Measurements from ENCODE around the gene DNAH12.

The DNAH12 gene

GRCh38 chr3:57544181-57545125 lies at the start of gene DNAH12:
Gene DNAH12 (minus strand): TSS chr3:57544344. CDS start chr3:57542870, 1,474 bp downstream.
- peak within 1 kb of the TSS in 3 of 7 experiments; percentile 3 to 11 (median 4) for H3K4me3 ChIP-seq
- peak within 1 kb of the TSS in 2 of 21 experiments; percentile 34 to 39 for H3K27ac ChIP-seq

- H3K27ac ChIP-seq: no peak overlapping the region
- no peak overlapping the region for H3K4me3 ChIP-seq
Observed at GRCh38 chr3:57592306-57592705, 48.2 kb upstream of the DNAH12 start.

- no peak overlapping the region for H3K4me3 ChIP-seq
- no peak overlapping the region for H3K27ac ChIP-seq
Observed at GRCh38 chr3:57587905-57588304, 43.8 kb upstream of the DNAH12 start.

- H3K4me3 ChIP-seq: no peak overlapping the region
- no peak overlapping the region for H3K27ac ChIP-seq
Observed at GRCh38 chr3:57586778-57587177, 42.6 kb upstream of the DNAH12 start.

GRCh38 chr3:57583544-57583943 lies 39.4 kb upstream of the DNAH12 start:
- Histone ChIP-seq H3K4me3 (no peak overlapping the region), H3K27ac (no peak overlapping the region)

- no peak overlapping the region for H3K27ac ChIP-seq
- no peak overlapping the region for H3K4me3 ChIP-seq
Observed at GRCh38 chr3:57582474-57583168, 38.5 kb upstream of the DNAH12 start.

GRCh38 chr3:57577801-57578200 lies 33.7 kb upstream of the DNAH12 start:
- Histone ChIP-seq H3K4me3 (no peak overlapping the region), H3K27ac (no peak overlapping the region)

GRCh38 chr3:57575966-57576626 lies 32.0 kb upstream of the DNAH12 start:
- Histone ChIP-seq H3K27ac (peak overlapping the region in 1 of 21 experiments; percentile 22), H3K4me3 (no peak overlapping the region)

- Histone ChIP-seq H3K4me3 (no peak overlapping the region), H3K27ac (no peak overlapping the region)
Observed at GRCh38 chr3:57572096-57572495, 28.0 kb upstream of the DNAH12 start.

GRCh38 chr3:57570878-57571277 lies 26.7 kb upstream of the DNAH12 start:
- Histone ChIP-seq H3K27ac (no peak overlapping the region), H3K4me3 (no peak overlapping the region)

GRCh38 chr3:57569859-57570450 lies 25.8 kb upstream of the DNAH12 start:
- Histone ChIP-seq H3K4me3 (no peak overlapping the region), H3K27ac (no peak overlapping the region)

- H3K27ac ChIP-seq: no peak overlapping the region
- H3K4me3 ChIP-seq: no peak overlapping the region
Observed at GRCh38 chr3:57559526-57559925, 15.4 kb upstream of the DNAH12 start.

- Histone ChIP-seq H3K4me3 (peak overlapping the region; percentile 66 to 97 (median 79)), H3K27ac (peak overlapping the region in 19 of 21 experiments; percentile 80 to 97 (median 94))
Observed at GRCh38 chr3:57557085-57557537, 13.0 kb upstream of the DNAH12 start.

GRCh38 chr3:57556459-57557084 lies 12.4 kb upstream of the DNAH12 start:
- H3K4me3 ChIP-seq: peak overlapping the region; percentile 66 to 97 (median 79)

GRCh38 chr3:57555738-57556458 lies 11.8 kb upstream of the DNAH12 start, which contains the start of gene PDE12:
Gene PDE12 (plus strand): TSS chr3:57556274. CDS start chr3:57556380, 106 bp downstream.
- H3K27ac ChIP-seq: peak within 1 kb of the TSS; percentile 69 to 97 (median 93)
- peak within 1 kb of the TSS; percentile 66 to 97 (median 79) for H3K4me3 ChIP-seq

More at GRCh38 chr3:57556459-57557084, 12.4 kb upstream of the DNAH12 start:
- H3K27ac ChIP-seq: peak overlapping the region; percentile 69 to 97 (median 93)

GRCh38 chr3:57555306-57555705 lies 11.2 kb upstream of the DNAH12 start:
- Histone ChIP-seq H3K4me3 (peak overlapping the region; percentile 66 to 97 (median 79)), H3K27ac (peak overlapping the region; percentile 69 to 97 (median 93))

GRCh38 chr3:57546616-57547015 lies 2.5 kb upstream of the DNAH12 start:
- H3K27ac ChIP-seq: no peak overlapping the region
- H3K4me3 ChIP-seq: no peak overlapping the region

GRCh38 chr3:57545636-57546268 lies 1.6 kb upstream of the DNAH12 start:
- Histone ChIP-seq H3K4me3 (no peak overlapping the region), H3K27ac (no peak overlapping the region)
